ENCODE data around the gene KLHL33. TPM values are rescaled to one million over a fixed set of nuclear protein-coding genes. Genes with fewer than 3 reads are reported as not detected.

The KLHL33 gene
- total and polyA plus RNA-seq, 10 of the 15 experiments (the other 5 are each of a cell fraction or from before 2014, with no cell fraction given) = 0.01 to 0.16 (median 0.04) TPM; not detected in 5

DNA sequence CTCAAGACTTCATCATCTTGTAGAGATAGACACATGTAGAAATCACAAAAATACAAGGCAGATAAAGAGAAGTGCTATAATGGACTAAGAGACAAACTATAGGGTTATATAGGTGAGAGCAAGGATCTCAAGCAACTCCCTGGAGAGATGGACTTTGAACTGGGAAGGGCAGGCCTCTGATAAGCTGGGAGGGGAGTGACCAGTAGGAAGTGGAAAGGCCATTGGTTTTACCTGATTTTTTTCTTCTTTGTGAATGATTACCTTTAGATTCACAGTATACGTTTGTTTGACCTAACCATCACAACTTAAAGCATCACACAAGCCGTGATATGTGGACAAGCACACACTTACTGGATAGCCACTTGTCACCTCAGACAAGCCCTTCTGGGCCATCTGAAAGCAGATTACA, 17.5 kb downstream of the KLHL33 start:
- Histone ChIP-seq H3K9me3 (replicated peaks; ENCODE audit: control insufficient read depth, insufficient read depth, low read length) (no peaks in the 10 kb centered on the region), H4K20me1 (ENCODE audit: control insufficient read depth, insufficient read depth) (no peaks in the 10 kb centered on the region), H3K27ac (ENCODE audit: control insufficient read depth, insufficient read depth) (no peak overlapping the region), H3K79me2 (ENCODE audit: control insufficient read depth, insufficient read depth, low read length) (no peaks in the 10 kb centered on the region), H3K9ac (ENCODE audit: control insufficient read depth, insufficient read depth, low read length) (no peak overlapping the region), H3K27me3 (replicated peaks in 1 of 2; ENCODE audit: control insufficient read depth in 2 of 2, insufficient read depth in 2 of 2, low read length in 1 of 2) (no peaks in the 10 kb centered on the region), H3K36me3 (ENCODE audit: control insufficient read depth in 2 of 2, insufficient read depth in 2 of 2, low read length in 1 of 2) (no peaks in the 10 kb centered on the region), H2AFZ (ENCODE audit: control insufficient read depth, low read depth, low read length) (no peak overlapping the region), H3K4me3 (no peak overlapping the region), H3K4me1 (ENCODE audit: control insufficient read depth, insufficient read depth, low read length) (peaks cover 4% of the 10 kb centered on the region), H3K4me2 (ENCODE audit: control insufficient read depth, insufficient read depth) (no peak overlapping the region)
- DNase-seq (ENCODE audit: low read depth, low spot score) (no peak), FAIRE-seq (no peak), ATAC-seq (no peak)
- ChIA-PET SMC1A (ENCODE audit: uncharacterized antibody, unreplicated experiment) (no interaction called here), CTCF (interaction anchor here (1.1 to 2.0 kb wide), 4 partner anchors 70 to 112 kb away, joined by 3 to 13 read pairs (median 6); no protein-coding TSS in a partner anchor), RAD21 (ENCODE audit: unreplicated experiment) (no interaction called here), POLR2A (no interaction called here)
- in situ Hi-C loops (cut with MboI) (loop anchor here (5.0 kb wide), 1 partner anchor 34 kb away; the partner anchor contains the start of gene OSGEP), intact Hi-C loops (cut with micrococcal nuclease; ENCODE audit: unreplicated experiment) (loop anchor here (5.0 kb wide), 1 partner anchor 114 kb away; no protein-coding TSS in a partner anchor)
- TF ChIP-seq EED (IDR thresholded peaks at IDR 0.05; ENCODE audit: low read depth) (no peak), MEF2B (IDR thresholded peaks at IDR 0.05; ENCODE audit: partially characterized antibody, poor library complexity, severe bottlenecking) (no peak), E2F4 (IDR thresholded peaks at IDR 0.05; ENCODE audit: low read depth, low read length) (no peak), BHLHE40 (IDR thresholded peaks at IDR 0.05; ENCODE audit: borderline replicate concordance in 1 of 2, low read depth in 2 of 2, low read length in 1 of 2) (no peak), E4F1 (IDR thresholded peaks at IDR 0.05; ENCODE audit: borderline replicate concordance, partially characterized antibody) (no peak), CBX3 (IDR thresholded peaks at IDR 0.05; ENCODE audit: borderline replicate concordance, low read depth) (no peak)
- TF ChIP-seq, protein P1, sequence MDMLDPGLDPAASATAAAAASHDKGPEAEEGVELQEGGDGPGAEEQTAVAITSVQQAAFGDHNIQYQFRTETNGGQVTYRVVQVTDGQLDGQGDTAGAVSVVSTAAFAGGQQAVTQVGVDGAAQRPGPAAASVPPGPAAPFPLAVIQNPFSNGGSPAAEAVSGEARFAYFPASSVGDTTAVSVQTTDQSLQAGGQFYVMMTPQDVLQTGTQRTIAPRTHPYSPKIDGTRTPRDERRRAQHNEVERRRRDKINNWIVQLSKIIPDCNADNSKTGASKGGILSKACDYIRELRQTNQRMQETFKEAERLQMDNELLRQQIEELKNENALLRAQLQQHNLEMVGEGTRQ (IDR thresholded peaks at IDR 0.05; ENCODE audit: borderline replicate concordance, low read depth, low read length) = no peak
- no TSS peak for BruUV-seq (replicated peaks)
- 70% methylated on average over 2 of the region's 2 CpGs for whole genome bisulfite sequencing (ENCODE audit: insufficient coverage, insufficient replicate concordance, low lambda C conversion rate, missing lambda C conversion rate)

Measured in GM12878 (cell line).